BJ (cell line): Measurements from ENCODE around the gene MYO18B. TPM values are rescaled to one million over a fixed set of nuclear protein-coding genes. Genes with fewer than 3 reads are reported as not detected.

Source experiments
- CTCF ChIA-PET: fragments of 350-600 bp; formaldehyde crosslinking; extraction: SDS; loops from one replicate; lab custom pipeline; 2021; ENCODE audit warnings: antibody characterized with exemption, inconsistent platforms; lab: Yijun Ruan, JAX
- POLR2A ChIA-PET: fragments of 300-600 bp; sonication (Branson Sonifier 250); formaldehyde crosslinking; extraction: SDS; loops from one replicate; lab custom pipeline; 2021; ENCODE audit warnings: antibody characterized with exemption; lab: Charles Lee
- DNase-seq: peaks from one replicate; pipeline ENCODE4 v3.0.0-alpha.2; 2011; ENCODE audit warnings: low read depth
- H3K27me3 ChIP-seq: 2 replicates; pipeline ENCODE4 v1.6.0; 2011; ENCODE audit warnings: low read length; ENCODE audit not compliant: control insufficient read depth, insufficient read depth
- H3K36me3 ChIP-seq: 2 replicates; pipeline ENCODE4 v1.5.1; 2011; ENCODE audit warnings: low read length; ENCODE audit not compliant: control insufficient read depth, insufficient read depth
- H3K4me3 ChIP-seq: 2 replicates; pipeline ENCODE4 v1.5.1; 2011; ENCODE audit warnings: low read depth, mild to moderate bottlenecking, control low read depth, low read length
- polyA plus RNA-seq: library from polyadenylated mRNA; depleted of rRNA; stranded (reverse); fragments of >200 nt; gene quantifications from 2 replicates; pipeline ENCODE4 v1.2.3, GENCODE V29; 2011
- TF ChIP-seq, protein P1 (sequence below): IDR thresholded peaks from 2 replicates; pipeline ENCODE4 v1.5.1; 2011; ENCODE audit warnings: low read depth, mild to moderate bottlenecking, control low read depth, inconsistent platforms, low read length, moderate library complexity; ENCODE audit not compliant: insufficient read depth

Gene MYO18B
- polyA plus RNA-seq, 1 experiment, result not detected

DNA sequence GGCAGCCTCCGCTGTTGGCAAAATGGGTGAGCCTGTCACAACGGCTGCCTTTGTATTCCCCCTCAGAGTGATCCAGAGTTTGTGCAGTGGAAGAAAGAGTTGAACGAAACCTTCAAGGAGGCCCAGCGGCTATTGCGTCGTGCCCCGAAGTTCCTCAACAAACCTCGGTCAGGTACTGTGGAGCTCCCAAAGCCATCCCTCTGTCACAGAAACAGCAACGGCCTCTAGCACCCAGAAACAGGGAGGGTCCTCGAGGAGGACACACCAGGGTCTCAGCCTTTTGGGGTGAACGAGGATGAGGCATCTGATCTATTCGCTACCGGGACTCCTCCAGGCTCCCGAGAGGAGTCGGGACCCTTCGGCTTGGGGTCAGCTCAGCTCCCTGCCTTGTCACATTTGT lies 19.8 kb upstream of the MYO18B start:
- Histone ChIP-seq H3K4me3 (no peak overlapping the region), H3K27me3 (peaks cover 2% of the 10 kb centered on the region; the same call in 1 of the 2 replicates), H3K36me3 (no peaks in the 10 kb centered on the region)
- POLR2A ChIA-PET, result no interaction called here
- TF ChIP-seq, protein P1, sequence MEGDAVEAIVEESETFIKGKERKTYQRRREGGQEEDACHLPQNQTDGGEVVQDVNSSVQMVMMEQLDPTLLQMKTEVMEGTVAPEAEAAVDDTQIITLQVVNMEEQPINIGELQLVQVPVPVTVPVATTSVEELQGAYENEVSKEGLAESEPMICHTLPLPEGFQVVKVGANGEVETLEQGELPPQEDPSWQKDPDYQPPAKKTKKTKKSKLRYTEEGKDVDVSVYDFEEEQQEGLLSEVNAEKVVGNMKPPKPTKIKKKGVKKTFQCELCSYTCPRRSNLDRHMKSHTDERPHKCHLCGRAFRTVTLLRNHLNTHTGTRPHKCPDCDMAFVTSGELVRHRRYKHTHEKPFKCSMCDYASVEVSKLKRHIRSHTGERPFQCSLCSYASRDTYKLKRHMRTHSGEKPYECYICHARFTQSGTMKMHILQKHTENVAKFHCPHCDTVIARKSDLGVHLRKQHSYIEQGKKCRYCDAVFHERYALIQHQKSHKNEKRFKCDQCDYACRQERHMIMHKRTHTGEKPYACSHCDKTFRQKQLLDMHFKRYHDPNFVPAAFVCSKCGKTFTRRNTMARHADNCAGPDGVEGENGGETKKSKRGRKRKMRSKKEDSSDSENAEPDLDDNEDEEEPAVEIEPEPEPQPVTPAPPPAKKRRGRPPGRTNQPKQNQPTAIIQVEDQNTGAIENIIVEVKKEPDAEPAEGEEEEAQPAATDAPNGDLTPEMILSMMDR, result no peak
- DNase-seq, result no peak
- CTCF ChIA-PET, result no interaction called here

DNA sequence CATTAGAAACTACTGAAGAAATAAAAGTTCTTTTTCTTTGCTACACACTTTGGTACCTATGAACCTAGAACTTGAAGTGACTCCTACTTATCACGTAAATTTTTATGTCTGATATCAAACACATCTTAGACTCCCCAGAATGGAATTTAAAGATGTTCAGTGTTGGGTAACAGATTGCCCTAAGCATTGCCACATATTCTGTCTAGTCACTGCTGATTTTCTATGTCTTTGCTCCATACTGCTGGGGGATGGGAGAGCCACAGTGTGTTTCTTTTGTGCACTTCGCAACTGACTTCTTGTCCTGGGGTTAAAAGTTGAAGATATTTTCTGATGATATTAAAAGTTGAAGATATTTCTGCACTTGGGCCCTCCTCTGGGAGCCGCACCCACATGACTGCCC lies 19.4 kb upstream of the MYO18B start:
- Histone ChIP-seq H3K27me3 (peaks cover 2% of the 10 kb centered on the region; the same call in 1 of the 2 replicates), H3K36me3 (no peaks in the 10 kb centered on the region), H3K4me3 (no peak overlapping the region)
- CTCF ChIA-PET, result no interaction called here
- TF ChIP-seq, protein P1, result no peak
- POLR2A ChIA-PET, result no interaction called here
- no peak for DNase-seq

DNA sequence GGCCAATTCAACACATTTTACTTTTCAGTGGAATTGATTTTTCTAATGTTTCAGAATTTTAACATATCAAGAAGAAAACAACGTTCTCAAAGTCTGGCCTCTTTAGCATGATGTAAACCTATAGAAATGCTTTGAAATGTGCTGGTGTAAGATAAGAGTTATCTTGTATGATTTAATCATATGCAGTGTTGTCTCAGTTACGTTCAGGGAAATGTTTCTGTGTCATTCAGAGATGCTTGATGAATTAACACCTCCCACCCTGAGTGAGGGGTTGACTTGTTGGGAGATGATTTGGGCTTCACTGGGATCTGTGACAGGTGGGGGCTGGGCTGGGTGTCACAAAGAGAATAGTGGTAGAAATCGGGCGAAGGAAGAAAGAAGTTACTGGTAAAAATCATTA lies 15.7 kb upstream of the MYO18B start:
- Histone ChIP-seq H3K36me3 (no peaks in the 10 kb centered on the region), H3K27me3 (no peaks in the 10 kb centered on the region), H3K4me3 (no peak overlapping the region)
- ChIA-PET CTCF (interaction anchor here (1.6 kb wide), 1 partner anchor 47 kb away, joined by 6 read pairs; no protein-coding TSS in a partner anchor), POLR2A (no interaction called here)
- TF ChIP-seq, protein P1, result no peak
- no peak for DNase-seq

DNA sequence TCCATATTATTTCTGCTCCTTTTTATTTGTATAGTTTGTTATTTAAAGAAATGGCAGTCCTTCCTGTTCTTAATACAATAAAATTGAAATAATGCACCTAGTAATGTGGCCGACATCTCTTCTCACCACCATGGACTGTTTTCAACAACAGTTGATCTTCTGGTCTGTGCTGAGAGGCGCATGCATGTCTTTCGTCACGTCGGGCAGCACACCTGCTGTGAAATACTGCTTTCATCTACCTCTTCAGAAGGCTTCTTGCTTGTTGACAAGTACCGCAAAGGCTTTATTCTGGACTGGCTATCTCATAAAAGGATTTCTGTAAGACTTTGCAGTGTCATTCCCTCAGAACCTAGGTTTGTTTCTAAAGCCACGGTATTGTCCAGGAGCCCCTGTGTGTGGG lies 13.9 kb upstream of the MYO18B start:
- TF ChIP-seq, protein P1, result no peak
- POLR2A ChIA-PET, result no interaction called here
- no peak for DNase-seq
- CTCF ChIA-PET, result interaction anchor here (0.5 to 1.6 kb wide), 2 partner anchors 45 to 149 kb away, joined by 3 to 7 read pairs (median 5); no protein-coding TSS in a partner anchor
- Histone ChIP-seq H3K4me3 (no peak overlapping the region), H3K27me3 (no peaks in the 10 kb centered on the region), H3K36me3 (no peaks in the 10 kb centered on the region)

DNA sequence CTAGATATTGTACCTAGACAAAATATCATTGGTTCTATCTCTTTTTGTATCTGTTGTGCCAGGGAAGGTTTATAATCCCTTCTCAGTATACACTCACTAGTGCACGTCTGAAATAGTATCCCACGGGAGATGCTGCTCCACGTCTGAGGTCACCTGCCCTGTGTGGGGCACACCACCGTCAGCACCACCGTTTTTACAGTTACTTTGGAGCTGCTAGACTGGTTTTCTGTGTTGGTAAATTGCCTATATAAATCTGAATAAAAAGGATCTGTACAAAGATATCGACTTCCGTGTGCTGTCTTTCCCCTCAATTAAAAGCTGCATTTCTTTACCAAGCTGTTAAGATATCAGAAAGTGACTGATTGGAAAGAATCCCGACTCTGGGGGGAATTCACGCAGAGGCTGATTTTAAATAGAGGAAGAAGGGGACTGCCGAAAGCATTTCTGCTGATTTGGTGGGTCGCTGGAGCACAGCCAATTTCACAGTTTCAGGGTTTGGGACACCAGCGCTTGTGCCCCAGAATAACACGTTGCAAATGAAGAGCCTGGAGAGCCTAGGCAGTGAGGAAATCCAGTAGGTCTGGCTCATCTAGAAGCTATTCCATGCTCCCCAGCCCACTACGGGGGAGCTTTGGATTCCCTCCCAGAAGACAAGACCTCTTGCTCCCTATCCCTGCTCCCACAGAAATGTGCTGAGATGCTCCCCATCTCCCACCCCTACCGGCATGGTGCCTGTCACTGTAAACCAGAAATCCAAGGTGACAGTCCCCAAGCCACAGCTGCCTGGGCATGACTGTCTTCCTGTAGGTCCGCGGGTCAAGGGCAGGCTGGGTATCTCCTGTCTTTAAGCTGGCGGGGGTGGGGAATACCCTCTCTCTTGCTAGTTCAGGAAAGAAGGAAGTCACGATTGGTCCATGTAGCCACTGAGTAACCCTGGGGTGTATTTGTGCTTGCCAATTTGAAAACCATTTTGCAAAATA lies 12.7 kb upstream of the MYO18B start:
- TF ChIP-seq, protein P1, result no peak
- Histone ChIP-seq H3K4me3 (no peak overlapping the region), H3K36me3 (no peaks in the 10 kb centered on the region), H3K27me3 (no peaks in the 10 kb centered on the region)
- ChIA-PET POLR2A (no interaction called here), CTCF (interaction anchor here (1.6 kb wide), 1 partner anchor 44 kb away, joined by 7 read pairs; no protein-coding TSS in a partner anchor)
- DNase-seq, result no peak
